CD4-positive, alpha-beta T cell treated with Interleukin-15 for 1 hour (primary cell): ENCODE measurements around the gene ATG2B.
A peak's percentile ranks its signal among the peaks of the same experiment; 100 is the strongest.

ENCODE experiments used
- DNase-seq: peaks from one replicate; pipeline ENCODE4 v3.0.0-alpha.2; 2020

Gene ATG2B, protein sequence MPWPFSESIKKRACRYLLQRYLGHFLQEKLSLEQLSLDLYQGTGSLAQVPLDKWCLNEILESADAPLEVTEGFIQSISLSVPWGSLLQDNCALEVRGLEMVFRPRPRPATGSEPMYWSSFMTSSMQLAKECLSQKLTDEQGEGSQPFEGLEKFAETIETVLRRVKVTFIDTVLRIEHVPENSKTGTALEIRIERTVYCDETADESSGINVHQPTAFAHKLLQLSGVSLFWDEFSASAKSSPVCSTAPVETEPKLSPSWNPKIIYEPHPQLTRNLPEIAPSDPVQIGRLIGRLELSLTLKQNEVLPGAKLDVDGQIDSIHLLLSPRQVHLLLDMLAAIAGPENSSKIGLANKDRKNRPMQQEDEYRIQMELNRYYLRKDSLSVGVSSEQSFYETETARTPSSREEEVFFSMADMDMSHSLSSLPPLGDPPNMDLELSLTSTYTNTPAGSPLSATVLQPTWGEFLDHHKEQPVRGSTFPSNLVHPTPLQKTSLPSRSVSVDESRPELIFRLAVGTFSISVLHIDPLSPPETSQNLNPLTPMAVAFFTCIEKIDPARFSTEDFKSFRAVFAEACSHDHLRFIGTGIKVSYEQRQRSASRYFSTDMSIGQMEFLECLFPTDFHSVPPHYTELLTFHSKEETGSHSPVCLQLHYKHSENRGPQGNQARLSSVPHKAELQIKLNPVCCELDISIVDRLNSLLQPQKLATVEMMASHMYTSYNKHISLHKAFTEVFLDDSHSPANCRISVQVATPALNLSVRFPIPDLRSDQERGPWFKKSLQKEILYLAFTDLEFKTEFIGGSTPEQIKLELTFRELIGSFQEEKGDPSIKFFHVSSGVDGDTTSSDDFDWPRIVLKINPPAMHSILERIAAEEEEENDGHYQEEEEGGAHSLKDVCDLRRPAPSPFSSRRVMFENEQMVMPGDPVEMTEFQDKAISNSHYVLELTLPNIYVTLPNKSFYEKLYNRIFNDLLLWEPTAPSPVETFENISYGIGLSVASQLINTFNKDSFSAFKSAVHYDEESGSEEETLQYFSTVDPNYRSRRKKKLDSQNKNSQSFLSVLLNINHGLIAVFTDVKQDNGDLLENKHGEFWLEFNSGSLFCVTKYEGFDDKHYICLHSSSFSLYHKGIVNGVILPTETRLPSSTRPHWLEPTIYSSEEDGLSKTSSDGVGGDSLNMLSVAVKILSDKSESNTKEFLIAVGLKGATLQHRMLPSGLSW (N-terminal part only)

DNA sequence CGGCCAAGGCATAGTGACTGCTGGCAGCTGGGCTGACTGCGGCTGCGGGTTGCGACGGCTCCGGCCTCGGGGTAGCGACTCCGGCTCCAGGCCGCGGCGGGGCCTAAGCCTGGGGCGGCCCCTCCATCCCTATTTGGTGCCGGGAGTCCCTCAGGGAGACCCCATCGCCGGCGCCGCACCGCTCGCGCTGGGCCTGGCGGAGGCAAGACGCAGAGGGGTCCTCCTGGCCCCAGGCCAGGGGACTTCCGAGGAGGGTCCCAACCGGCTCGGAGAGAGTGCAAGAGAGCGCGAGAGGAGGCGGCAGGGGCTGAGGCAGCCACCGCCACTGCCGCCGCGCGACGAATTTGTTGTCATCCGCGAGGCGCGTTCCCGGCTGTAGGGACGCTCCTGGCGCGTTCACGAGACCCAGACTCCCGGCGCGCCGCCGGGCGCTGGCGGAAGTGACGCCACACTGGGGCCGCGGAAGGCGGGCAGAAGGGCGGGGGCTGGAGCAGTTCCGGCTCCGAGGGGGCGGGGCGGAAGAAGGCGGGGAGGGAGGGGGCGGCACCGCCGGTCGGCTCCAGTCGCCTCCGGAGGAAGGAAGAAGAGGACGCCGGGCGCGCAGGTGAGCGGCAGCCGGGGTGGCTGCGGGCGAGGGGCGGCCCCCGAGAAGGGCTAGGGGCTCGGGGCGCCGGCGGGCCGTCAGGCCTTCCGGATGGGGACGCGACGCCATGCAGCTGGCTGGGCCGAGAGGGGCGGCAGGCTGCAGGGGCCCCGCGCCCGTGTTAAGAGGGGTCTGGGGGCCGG is at the start of gene ATG2B, which contains the start of gene GSKIP:
Gene ATG2B, minus strand, starts transcription at position 377 of the 786 bp plus-strand sequence. Its CDS starts 365 bp downstream, at position 12.
Gene GSKIP, plus strand, starts transcription at position 562 of the 786 bp plus-strand sequence. CDS start 18,722 bp downstream, outside the sequence.
- peak; percentile 95 for DNase-seq

DNA sequence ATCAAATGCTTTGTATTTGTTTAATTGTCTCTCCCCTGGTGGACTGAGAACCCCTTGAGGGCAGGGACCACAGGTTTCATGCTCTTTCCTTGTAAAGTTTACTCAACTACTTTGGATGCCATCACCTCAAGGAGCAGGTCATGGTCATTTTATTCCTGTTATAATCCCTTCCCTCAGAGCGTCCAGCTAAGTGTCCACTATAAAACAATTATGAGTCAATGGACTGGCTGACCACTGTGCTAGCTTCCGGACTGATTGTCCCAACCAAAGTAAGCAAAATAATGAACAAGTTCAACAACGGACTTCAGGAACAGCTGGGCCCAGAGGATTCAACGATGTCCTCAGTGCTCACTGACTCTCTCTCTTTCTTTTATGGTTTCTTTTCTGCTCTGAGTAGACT is 47.0 kb upstream of the ATG2B start:
- DNase-seq = no peak

DNA sequence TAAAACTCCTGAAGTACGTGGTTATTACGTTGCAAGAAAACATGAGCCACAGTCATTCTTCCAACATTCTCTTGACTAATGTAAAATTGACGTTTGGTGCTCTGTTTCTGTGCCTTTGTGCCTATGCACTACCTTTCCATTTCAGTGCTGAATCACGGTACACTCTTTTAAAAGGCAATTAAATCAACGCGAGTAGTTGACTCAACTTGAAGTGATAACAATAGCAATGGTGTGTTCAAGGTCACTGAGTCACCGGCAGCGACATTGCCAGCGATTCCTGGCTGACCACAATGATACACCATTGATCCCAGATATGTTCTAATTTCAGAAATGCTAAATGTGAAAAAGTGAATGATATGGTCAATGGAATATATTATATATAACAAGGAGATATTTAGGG is 46.6 kb upstream of the ATG2B start:
- no peak for DNase-seq

GRCh38 chr14:96408608-96409007 is 45.5 kb upstream of the ATG2B start:
- no peak for DNase-seq

DNA sequence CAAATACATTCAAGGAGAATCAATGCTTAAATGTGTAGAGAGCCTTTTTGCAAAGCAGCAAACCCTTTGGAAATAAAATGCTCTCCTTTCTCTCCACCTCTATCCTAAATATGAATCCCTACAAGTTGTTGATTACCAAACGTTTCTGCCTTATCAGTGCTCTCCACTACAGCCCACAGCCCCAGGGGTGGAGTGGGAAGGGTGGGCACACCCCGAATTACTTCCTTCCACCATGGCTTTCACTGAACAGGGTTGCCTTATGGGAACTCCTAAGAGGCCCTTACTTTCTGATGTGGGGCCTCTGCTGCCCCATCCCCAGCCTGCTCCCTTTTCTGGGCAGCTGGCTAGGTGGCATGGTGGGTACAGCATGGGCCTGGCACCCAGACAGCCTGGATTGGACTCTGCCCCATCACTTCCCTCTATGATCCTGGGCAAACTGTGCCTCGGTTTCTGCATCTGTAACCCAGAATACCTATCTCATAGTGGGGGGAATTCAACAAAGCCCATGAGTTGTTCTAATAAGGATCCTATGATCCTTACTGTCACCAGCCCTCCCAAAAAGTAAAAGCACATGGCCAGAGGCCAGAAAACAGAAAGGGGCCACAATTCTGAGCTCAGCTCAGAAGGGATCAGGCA is 44.9 kb upstream of the ATG2B start:
- no peak for DNase-seq

GRCh38 chr14:96405677-96406076 is 42.5 kb upstream of the ATG2B start:
- DNase-seq = no peak

- DNase-seq = no peak
These were observed 40.3 kb upstream of the ATG2B start for GRCh38 chr14:96403409-96403808.

- DNase-seq = no peak
These were observed 37.4 kb upstream of the ATG2B start for GRCh38 chr14:96400495-96400894.

DNA sequence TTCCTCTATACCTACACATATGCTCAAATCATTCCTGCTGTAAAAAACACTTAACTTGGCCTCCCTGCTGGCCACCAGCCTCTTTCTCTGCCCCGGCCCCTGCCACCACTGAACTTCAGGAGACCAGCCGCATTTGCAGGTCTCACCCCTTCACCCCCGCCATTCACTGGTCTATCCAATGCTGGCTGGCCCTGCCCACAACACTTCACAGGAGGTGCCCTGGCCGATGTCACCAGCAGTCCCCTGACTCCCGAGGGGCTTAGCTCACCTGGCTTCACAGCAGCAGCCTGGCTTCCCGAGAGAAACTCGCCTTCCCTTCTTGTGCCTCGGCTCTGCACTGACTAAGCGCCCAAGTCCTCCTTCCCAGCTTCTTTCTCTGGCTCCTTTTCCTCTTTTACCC is 36.3 kb upstream of the ATG2B start:
- no peak for DNase-seq

- no peak for DNase-seq
These were observed 35.8 kb upstream of the ATG2B start for GRCh38 chr14:96398921-96399320.

- no peak for DNase-seq
These were observed 35.3 kb upstream of the ATG2B start for GRCh38 chr14:96398432-96398831.

- DNase-seq = no peak
These were observed 31.1 kb upstream of the ATG2B start for GRCh38 chr14:96394047-96394815.

- DNase-seq = no peak
These were observed 30.0 kb upstream of the ATG2B start for GRCh38 chr14:96393071-96393691.

GRCh38 chr14:96391293-96392118 is 28.4 kb upstream of the ATG2B start:
- peak; percentile 99 for DNase-seq

DNA sequence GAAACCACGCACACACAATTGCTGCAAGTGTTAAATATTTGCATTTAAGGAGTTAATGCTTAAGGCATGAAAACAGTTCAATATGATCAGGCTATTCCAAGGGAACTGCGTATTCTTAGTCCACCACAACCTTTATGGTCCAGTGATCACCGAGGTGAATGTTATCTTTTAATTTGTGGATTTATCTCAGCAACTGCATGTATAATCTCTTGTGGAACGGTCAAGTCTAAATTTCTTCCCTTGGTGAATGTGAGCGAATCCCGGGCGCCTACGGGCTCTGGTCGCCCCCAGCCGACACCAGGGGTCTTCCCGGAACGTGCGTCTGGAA is 27.8 kb upstream of the ATG2B start:
- no peak for DNase-seq

GRCh38 chr14:96385385-96385784 is 22.2 kb upstream of the ATG2B start:
- DNase-seq = no peak

DNA sequence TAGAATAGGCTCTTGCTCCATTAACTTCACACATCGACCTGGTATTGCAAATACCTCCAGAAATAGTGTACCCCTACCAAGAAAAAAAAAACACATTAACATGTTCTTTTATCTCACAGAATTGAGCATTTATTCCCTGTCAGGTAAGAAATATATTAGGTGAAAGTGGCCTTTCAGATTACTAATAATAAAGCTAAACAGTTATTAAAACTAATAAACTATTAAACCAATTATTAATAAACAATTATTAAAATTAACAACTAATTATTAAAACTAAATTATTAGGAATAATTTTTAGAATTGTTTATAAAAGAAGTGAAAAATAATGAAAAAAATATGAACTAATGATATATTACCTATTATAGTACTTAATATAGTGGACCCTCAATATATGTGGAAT is 21.6 kb upstream of the ATG2B start:
- no peak for DNase-seq

- DNase-seq = no peak
These were observed 20.9 kb upstream of the ATG2B start for GRCh38 chr14:96384053-96384452.

DNA sequence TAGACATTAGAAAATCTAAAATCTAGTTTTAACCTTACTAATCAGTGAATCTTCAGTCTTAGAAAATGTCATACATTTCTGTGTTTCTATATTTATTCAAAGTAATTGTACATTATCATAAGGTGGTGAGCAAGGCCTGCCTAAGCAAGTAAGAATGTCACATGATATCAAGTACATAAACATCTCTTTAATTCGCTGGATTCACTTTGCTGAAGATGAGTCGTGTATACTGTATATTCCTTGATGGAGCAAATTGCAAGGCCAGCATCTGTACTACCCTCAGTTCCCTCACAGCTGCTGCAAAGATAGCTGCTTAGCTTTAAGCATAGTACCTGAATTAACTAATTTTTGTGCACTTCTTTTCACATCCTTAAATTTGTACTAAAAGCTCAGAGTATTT is 20.3 kb upstream of the ATG2B start:
- no peak for DNase-seq

DNA sequence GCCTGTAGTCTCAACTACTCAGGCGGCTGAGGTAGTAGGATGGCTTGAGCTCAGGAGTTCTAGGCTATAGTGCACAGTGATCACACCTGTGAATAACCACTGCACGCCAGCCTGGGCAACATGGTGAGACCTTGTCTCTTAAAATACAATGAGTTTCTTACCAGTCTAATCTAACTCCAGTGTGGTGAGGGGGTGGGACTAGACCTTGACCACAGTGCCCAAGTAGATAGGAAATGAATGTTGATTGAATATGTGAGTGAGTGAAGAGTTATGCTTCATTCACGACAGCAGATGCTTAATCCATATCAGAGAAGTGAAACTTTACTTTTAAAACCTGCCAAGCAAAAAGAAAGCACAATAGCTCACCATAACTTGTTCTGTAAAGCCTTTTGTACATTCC is 17.6 kb upstream of the ATG2B start:
- no peak for DNase-seq
